ENCODE results near the gene RBM11.
"Not testable (repeated sequence)": the region's sequence is repeated elsewhere in the genome, so short reads cannot be mapped to it uniquely, and the experiment has no call there.

GRCh38 chr21:14166463-14167223 is 49.3 kb upstream of the RBM11 start:
- not testable (repeated sequence) for TF ChIP-seq CTCF, POLR2A (IDR thresholded peaks at IDR 0.05)

All from upper lobe of left lung (tissue), 4 donors.